ENCODE results near the gene GTPBP6. TPM values are rescaled to one million over a fixed set of nuclear protein-coding genes. Genes with fewer than 3 reads are reported as not detected.

Gene GTPBP6
- total RNA-seq, 1 donor from 2014 or later: 53.5 TPM

DNA sequence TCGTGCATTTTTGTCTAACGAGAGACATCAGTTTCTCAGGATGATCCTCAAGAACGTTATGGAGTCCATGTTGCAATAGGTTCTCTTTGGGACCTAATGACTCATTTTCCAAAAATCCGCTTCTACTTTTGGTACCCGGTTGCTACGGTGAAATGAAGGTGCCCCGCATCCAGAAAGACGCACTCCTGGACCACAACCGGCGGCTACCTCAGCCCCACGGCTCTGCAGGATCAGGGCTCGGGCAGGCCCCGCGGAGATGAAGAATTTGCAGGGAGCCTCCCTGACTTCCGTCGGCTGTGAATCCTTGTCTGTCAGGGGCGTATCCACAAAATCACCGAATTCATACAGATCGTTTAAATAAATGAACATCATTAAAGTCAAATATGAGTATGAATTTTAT, 15.6 kb downstream of the GTPBP6 start:
- peaks cover 20% of the 10 kb centered on the region for H3K36me3 Mint-ChIP-seq
- H3K27ac Mint-ChIP-seq: no peak overlapping the region
- H3K4me3 Mint-ChIP-seq: no peak overlapping the region
- H3K27me3 Mint-ChIP-seq: no peaks in the 10 kb centered on the region
- no peaks in the 10 kb centered on the region for H3K9me3 Mint-ChIP-seq
- TF ChIP-seq CTCF (conservative IDR thresholded peaks at IDR 0.05): no peak
- no peak for DNase-seq (ENCODE audit: extremely low spot score, unreplicated experiment)
- H3K4me1 Mint-ChIP-seq (ENCODE audit: unreplicated experiment): no peaks in the 10 kb centered on the region

DNA sequence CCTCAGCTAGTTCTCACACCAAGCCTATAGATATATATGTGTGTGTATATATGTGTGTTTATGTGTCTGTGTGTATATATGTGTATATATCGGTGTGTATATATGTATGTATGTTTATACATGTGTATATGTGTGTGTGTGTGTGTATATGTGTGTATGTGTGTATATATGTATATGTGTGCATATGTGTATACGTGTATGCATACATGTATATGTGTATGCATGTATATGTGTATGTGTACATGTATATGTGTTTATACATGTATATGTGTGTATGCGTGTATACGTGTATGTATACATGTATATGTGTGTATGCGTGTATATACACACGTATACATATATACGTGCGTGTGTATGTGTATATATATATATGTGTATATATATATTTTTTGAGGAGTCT, 18.3 kb downstream of the GTPBP6 start:
- TF ChIP-seq CTCF (conservative IDR thresholded peaks at IDR 0.05): no peak
- Mint-ChIP-seq H3K36me3 (peaks cover 23% of the 10 kb centered on the region), H3K4me1 (ENCODE audit: unreplicated experiment) (no peaks in the 10 kb centered on the region), H3K27ac (no peak overlapping the region), H3K27me3 (no peaks in the 10 kb centered on the region), H3K9me3 (no peaks in the 10 kb centered on the region), H3K4me3 (no peak overlapping the region)
- DNase-seq (ENCODE audit: extremely low spot score, unreplicated experiment): no peak

GRCh38 chrX:298993-299392, 19.6 kb downstream of the GTPBP6 start:
- no peak overlapping the region for H3K4me3 Mint-ChIP-seq
- H3K9me3 Mint-ChIP-seq: no peaks in the 10 kb centered on the region
- no peak overlapping the region for H3K27ac Mint-ChIP-seq
- no peak for DNase-seq (ENCODE audit: extremely low spot score, unreplicated experiment)
- peaks cover 15% of the 10 kb centered on the region for H3K36me3 Mint-ChIP-seq
- TF ChIP-seq CTCF (conservative IDR thresholded peaks at IDR 0.05): no peak
- no peaks in the 10 kb centered on the region for H3K4me1 Mint-ChIP-seq (ENCODE audit: unreplicated experiment)
- no peaks in the 10 kb centered on the region for H3K27me3 Mint-ChIP-seq

GRCh38 chrX:295136-295535, 23.5 kb downstream of the GTPBP6 start:
- no peak for DNase-seq (ENCODE audit: extremely low spot score, unreplicated experiment)
- no peaks in the 10 kb centered on the region for H3K4me1 Mint-ChIP-seq (ENCODE audit: unreplicated experiment)
- no peak overlapping the region for H3K27ac Mint-ChIP-seq
- H3K36me3 Mint-ChIP-seq: peaks cover 15% of the 10 kb centered on the region
- no peaks in the 10 kb centered on the region for H3K9me3 Mint-ChIP-seq
- TF ChIP-seq CTCF (conservative IDR thresholded peaks at IDR 0.05): no peak
- H3K4me3 Mint-ChIP-seq: no peak overlapping the region
- H3K27me3 Mint-ChIP-seq: no peaks in the 10 kb centered on the region

- TF ChIP-seq CTCF (conservative IDR thresholded peaks at IDR 0.05): no peak
- Mint-ChIP-seq H3K4me1 (ENCODE audit: unreplicated experiment) (no peaks in the 10 kb centered on the region), H3K9me3 (no peaks in the 10 kb centered on the region), H3K27ac (no peak overlapping the region), H3K4me3 (no peak overlapping the region), H3K27me3 (no peaks in the 10 kb centered on the region), H3K36me3 (peaks cover 11% of the 10 kb centered on the region)
- no peak for DNase-seq (ENCODE audit: extremely low spot score, unreplicated experiment)
Observed at GRCh38 chrX:292900-293897, 25.4 kb downstream of the GTPBP6 start.

Measured in type B pancreatic cell (in vitro differentiated cells).